Measurements from ENCODE around the gene PSME2.
A peak's percentile ranks its signal among the peaks of the same experiment; 100 is the strongest.

Gene PSME2

GRCh38 chr14:24093901-24094840 is 52.2 kb downstream of the PSME2 start, which contains the start of gene PCK2:
PCK2 (plus strand) TSS chr14:24094311; CDS start chr14:24094406, 95 bp downstream.
- peak; percentile 94 to 95 for DNase-seq (ENCODE audit: low read depth in 2 of 2)
